HS-5 (cell line): Measurements from ENCODE around the gene CACNG7.

Source experiments
- DNase-seq: peaks from one replicate; pipeline ENCODE4 v3.0.0-alpha.2; 2012; ENCODE audit warnings: low read depth

Gene CACNG7

GRCh38 chr19:53879140-53880081, 29.7 kb upstream of the CACNG7 start:
- no peak for DNase-seq

GRCh38 chr19:53880711-53881481, 28.2 kb upstream of the CACNG7 start:
- DNase-seq, result no peak

GRCh38 chr19:53881482-53882390, 27.3 kb upstream of the CACNG7 start, which contains the start of gene PRKCG:
PRKCG (plus strand) TSS chr19:53882197; CDS start chr19:53882495, 298 bp downstream.
- no peak for DNase-seq

GRCh38 chr19:53882391-53883050, 26.6 kb upstream of the CACNG7 start:
- DNase-seq, result no peak

GRCh38 chr19:53883231-53883661, 25.8 kb upstream of the CACNG7 start:
- no peak for DNase-seq

GRCh38 chr19:53883741-53884140, 25.3 kb upstream of the CACNG7 start:
- no peak for DNase-seq

GRCh38 chr19:53884256-53884655, 24.8 kb upstream of the CACNG7 start:
- no peak for DNase-seq

GRCh38 chr19:53885036-53885435, 24.0 kb upstream of the CACNG7 start:
- no peak for DNase-seq

GRCh38 chr19:53892301-53892980, 16.6 kb upstream of the CACNG7 start:
- DNase-seq, result no peak

GRCh38 chr19:53892981-53893325, 16.1 kb upstream of the CACNG7 start:
- no peak for DNase-seq

GRCh38 chr19:53894707-53895106, 14.4 kb upstream of the CACNG7 start:
- DNase-seq, result no peak

- no peak for DNase-seq
Measured at GRCh38 chr19:53896682-53897081, 12.4 kb upstream of the CACNG7 start.

GRCh38 chr19:53897459-53897858, 11.6 kb upstream of the CACNG7 start:
- DNase-seq, result no peak

- no peak for DNase-seq
Measured at GRCh38 chr19:53898166-53898565, 10.9 kb upstream of the CACNG7 start.

- DNase-seq, result no peak
Measured at GRCh38 chr19:53898636-53899341, 10.3 kb upstream of the CACNG7 start.

- DNase-seq, result no peak
Measured at GRCh38 chr19:53900191-53900860, 8.8 kb upstream of the CACNG7 start.

- no peak for DNase-seq
Measured at GRCh38 chr19:53903055-53903680, 5.9 kb upstream of the CACNG7 start.

GRCh38 chr19:53904909-53905308, 4.2 kb upstream of the CACNG7 start:
- no peak for DNase-seq

GRCh38 chr19:53905787-53906186, 3.3 kb upstream of the CACNG7 start:
- no peak for DNase-seq
